Tibial artery (tissue), 4 donors: ENCODE results near the gene PCYT2.

Source experiments
- DNase-seq, 2 donors: peaks; one replicate each; pipeline ENCODE4 v3.0.0-alpha.2; 2019
- H3K27ac ChIP-seq, 2 donors: fragments of 200-600 bp; sonication (generic) in 1 of 2; 1 replicate in 1 of 2; 2 replicates in 1 of 2; pipeline ENCODE4 v1.5.1; 2018 to 2019; ENCODE audit warnings: mild to moderate bottlenecking in 1 of 2
- H3K27me3 ChIP-seq, 2 donors: fragments of 200-600 bp; sonication (generic) in 1 of 2; one replicate each; pipeline versions ENCODE4 v1.5.1 to v1.6.0; 2016 to 2019
- H3K36me3 ChIP-seq, 3 donors: fragments of 200-600 bp; sonication (generic) in 2 of 3; one replicate each; pipeline ENCODE4 v1.5.1; 2016 to 2019; ENCODE audit warnings: mild to moderate bottlenecking in 2 of 3
- H3K4me1 ChIP-seq, 4 donors: fragments of 200-600 bp; sonication (generic) in 2 of 4; 1 replicate in 3 of 4; 2 replicates in 1 of 4; pipeline ENCODE4 v1.5.1; 2016 to 2019
- H3K4me3 ChIP-seq, 2 donors: fragments of 200-600 bp; sonication (generic) in 1 of 2; 1 replicate in 1 of 2; 2 replicates in 1 of 2; pipeline ENCODE4 v1.5.1; 2018 to 2019; ENCODE audit warnings: mild to moderate bottlenecking in 2 of 2
- H3K9me3 ChIP-seq, 3 donors: fragments of 200-600 bp; sonication (generic) in 1 of 3; one replicate each; pipeline ENCODE4 v1.5.1; 2016 to 2019
- intact Hi-C: fragments of 100-400 bp; cut with DNase I; formaldehyde crosslinking; loops from one replicate; pipeline ENCODE4 v1.15.0; 2023; ENCODE audit warnings: low total_unique reads
- TF ChIP-seq, protein P1 (sequence below), 2 experiments: fragments of 200-600 bp in 1 of 2; fragments of 450-650 bp in 1 of 2; IDR thresholded peaks; one replicate each; pipeline ENCODE4 v1.5.1; 2017 to 2019; ENCODE audit warnings: antibody characterized with exemption in 2 of 2, mild to moderate bottlenecking in 1 of 2, moderate library complexity in 1 of 2

Gene PCYT2

DNA sequence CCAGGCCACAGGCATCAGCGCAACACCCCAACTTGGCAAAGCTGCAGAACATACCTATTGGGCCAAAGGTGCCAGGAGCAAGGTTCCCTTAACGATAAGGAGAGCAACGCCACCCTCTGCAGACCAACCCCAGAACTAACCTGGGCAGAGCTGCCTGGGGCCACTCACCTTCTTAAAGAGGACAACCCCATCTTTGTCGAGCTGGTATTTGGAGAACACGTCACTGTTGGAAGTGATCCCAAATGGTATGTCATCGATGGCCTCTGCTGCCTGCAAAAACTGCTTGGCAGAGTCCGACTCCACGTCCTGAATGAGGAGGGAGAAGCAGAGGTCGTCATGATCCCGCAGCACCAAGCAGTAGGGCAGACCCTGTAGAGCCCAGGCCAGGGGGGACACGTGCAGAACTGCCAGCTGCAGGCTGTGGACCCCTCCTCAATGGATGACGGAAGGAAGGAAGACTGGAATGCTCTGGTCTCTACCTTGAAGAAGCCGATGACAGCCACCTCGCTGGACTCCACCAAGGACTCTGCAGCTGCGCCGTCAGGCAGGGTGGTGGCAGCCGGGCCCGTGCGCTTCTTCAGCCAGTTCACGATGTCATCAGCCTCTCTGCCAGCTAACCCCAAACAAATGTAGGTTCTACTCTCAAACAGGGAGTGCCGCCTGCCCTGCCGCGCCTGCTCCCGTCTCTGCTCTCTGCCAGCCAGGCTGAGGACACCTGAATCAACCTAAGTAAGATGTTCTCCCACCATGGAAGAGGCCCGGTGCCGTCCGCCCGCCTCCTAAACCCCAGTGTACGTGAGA lies 56.0 kb downstream of the PCYT2 start:
- Histone ChIP-seq H3K27me3 (no peaks in the 10 kb centered on the region), H3K27ac (no peak overlapping the region), H3K36me3 (peaks cover 50 to 89% (median 66%) of the 10 kb centered on the region in 3 donors), H3K9me3 (no peaks in the 10 kb centered on the region), H3K4me3 (no peak overlapping the region), H3K4me1 (peaks cover 0 to 38% (median 19%) of the 10 kb centered on the region in 4 donors)
- TF ChIP-seq, protein P1, sequence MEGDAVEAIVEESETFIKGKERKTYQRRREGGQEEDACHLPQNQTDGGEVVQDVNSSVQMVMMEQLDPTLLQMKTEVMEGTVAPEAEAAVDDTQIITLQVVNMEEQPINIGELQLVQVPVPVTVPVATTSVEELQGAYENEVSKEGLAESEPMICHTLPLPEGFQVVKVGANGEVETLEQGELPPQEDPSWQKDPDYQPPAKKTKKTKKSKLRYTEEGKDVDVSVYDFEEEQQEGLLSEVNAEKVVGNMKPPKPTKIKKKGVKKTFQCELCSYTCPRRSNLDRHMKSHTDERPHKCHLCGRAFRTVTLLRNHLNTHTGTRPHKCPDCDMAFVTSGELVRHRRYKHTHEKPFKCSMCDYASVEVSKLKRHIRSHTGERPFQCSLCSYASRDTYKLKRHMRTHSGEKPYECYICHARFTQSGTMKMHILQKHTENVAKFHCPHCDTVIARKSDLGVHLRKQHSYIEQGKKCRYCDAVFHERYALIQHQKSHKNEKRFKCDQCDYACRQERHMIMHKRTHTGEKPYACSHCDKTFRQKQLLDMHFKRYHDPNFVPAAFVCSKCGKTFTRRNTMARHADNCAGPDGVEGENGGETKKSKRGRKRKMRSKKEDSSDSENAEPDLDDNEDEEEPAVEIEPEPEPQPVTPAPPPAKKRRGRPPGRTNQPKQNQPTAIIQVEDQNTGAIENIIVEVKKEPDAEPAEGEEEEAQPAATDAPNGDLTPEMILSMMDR (IDR thresholded peaks at IDR 0.05): no peak
- no peak for DNase-seq
- intact Hi-C loops: loop anchor here (5.0 kb wide), 1 partner anchor 1052 kb away; no protein-coding TSS in a partner anchor

DNA sequence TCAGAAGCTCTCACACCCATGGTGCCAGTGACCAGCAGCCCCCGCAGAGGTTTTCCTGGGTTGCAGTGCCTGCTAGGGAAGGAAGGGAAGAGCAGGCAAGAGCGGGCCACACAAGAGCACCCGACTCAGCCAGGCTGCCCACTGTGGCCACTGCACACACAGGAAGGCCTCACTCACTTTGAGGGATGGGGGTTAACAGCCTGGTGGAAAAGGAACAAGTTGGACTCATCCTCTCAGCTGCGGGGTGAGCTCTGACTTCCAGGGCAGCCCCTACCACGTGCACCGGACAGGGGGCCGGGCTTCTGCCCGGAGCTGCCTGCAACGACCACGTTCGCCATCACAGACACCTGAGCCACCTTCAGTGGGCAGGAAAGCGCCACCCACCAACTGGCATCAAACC lies 59.0 kb downstream of the PCYT2 start:
- no peak overlapping the region for H3K4me3 ChIP-seq
- H3K36me3 ChIP-seq: peaks cover 54 to 97% (median 78%) of the 10 kb centered on the region in 3 donors
- H3K27ac ChIP-seq: no peak overlapping the region
- TF ChIP-seq, protein P1 (IDR thresholded peaks at IDR 0.05): no peak
- H3K4me1 ChIP-seq: peaks cover 0 to 13% (median under 1%) of the 10 kb centered on the region in 4 donors
- intact Hi-C loops: no loop called here
- no peaks in the 10 kb centered on the region for H3K9me3 ChIP-seq
- no peaks in the 10 kb centered on the region for H3K27me3 ChIP-seq
- no peak for DNase-seq

DNA sequence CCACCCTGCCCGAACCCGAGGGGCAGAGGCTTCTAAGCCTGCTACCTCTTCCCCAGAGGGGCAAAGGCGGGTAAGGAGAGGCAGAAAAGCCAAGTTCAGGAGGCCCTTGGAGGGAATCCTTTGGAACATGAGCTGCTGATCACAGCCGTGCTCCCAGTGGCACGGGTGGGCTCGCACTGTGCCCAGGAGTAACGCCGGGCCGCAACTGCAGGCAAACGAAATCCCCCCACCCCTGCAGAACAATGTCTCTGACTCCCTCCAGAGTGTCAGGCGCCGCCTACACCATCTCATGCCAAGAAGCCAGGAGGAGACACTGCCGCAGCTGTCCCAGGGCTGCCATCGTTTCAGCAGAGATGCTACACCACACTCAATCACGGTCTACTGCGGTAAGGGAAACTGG lies 59.8 kb downstream of the PCYT2 start:
- Histone ChIP-seq H3K27ac (no peak overlapping the region), H3K36me3 (peaks cover 57 to 98% (median 86%) of the 10 kb centered on the region in 3 donors), H3K27me3 (no peaks in the 10 kb centered on the region), H3K9me3 (no peaks in the 10 kb centered on the region), H3K4me3 (no peak overlapping the region), H3K4me1 (peaks cover 0 to 6% (median 0%) of the 10 kb centered on the region in 4 donors)
- DNase-seq: no peak
- intact Hi-C loops: no loop called here
- TF ChIP-seq, protein P1 (IDR thresholded peaks at IDR 0.05): no peak
